ENCODE measurements around the gene PATJ.
"Not testable (repeated sequence)": the region's sequence is repeated elsewhere in the genome, so short reads cannot be mapped to it uniquely, and the experiment has no call there.

PATJ gene

DNA sequence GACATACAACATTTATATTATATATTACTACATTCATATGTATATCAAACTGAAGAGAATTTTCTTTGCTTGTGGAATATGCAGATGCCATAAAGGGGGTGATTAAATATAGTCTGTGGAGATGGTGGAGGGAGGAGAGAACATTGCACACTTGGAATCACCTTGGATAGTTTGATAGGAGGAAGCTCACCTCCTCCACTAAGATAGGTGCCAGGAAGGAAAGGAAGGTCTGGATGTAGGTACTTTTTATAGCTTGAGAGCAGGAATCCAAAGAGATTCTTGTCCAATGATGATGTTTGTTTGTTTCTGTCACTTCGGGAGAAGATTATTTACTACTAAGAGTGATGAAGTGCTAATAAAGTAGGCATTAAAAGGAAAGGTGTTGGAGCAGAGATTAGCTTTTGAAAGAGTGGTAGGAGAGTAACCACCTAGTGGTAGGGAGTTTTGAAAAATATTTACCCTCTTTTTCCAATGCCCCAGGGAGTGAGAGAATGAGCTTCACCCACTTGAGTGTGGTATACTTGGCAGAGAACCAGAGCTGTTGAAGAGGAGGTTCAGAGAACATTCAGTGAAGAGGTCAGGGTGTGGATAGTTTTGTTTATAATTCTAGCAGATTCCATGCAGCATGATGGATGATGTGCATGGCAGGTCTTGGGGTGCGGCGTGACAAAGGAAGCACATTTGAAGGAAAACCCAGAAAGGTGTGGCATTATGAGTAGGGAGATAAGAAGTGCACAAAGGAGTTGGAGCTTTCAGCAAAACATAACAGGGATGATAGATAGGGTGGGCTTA is 145.0 kb downstream of the PATJ start:
- TF ChIP-seq, protein P1, sequence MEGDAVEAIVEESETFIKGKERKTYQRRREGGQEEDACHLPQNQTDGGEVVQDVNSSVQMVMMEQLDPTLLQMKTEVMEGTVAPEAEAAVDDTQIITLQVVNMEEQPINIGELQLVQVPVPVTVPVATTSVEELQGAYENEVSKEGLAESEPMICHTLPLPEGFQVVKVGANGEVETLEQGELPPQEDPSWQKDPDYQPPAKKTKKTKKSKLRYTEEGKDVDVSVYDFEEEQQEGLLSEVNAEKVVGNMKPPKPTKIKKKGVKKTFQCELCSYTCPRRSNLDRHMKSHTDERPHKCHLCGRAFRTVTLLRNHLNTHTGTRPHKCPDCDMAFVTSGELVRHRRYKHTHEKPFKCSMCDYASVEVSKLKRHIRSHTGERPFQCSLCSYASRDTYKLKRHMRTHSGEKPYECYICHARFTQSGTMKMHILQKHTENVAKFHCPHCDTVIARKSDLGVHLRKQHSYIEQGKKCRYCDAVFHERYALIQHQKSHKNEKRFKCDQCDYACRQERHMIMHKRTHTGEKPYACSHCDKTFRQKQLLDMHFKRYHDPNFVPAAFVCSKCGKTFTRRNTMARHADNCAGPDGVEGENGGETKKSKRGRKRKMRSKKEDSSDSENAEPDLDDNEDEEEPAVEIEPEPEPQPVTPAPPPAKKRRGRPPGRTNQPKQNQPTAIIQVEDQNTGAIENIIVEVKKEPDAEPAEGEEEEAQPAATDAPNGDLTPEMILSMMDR (IDR thresholded peaks at IDR 0.05; ENCODE audit: low read depth, low read length, missing control alignments): no peak
- DNase-seq (ENCODE audit: low read depth): no peak
- no peak overlapping the region for H3K4me3 ChIP-seq (ENCODE audit: low read depth, low read length)

DNA sequence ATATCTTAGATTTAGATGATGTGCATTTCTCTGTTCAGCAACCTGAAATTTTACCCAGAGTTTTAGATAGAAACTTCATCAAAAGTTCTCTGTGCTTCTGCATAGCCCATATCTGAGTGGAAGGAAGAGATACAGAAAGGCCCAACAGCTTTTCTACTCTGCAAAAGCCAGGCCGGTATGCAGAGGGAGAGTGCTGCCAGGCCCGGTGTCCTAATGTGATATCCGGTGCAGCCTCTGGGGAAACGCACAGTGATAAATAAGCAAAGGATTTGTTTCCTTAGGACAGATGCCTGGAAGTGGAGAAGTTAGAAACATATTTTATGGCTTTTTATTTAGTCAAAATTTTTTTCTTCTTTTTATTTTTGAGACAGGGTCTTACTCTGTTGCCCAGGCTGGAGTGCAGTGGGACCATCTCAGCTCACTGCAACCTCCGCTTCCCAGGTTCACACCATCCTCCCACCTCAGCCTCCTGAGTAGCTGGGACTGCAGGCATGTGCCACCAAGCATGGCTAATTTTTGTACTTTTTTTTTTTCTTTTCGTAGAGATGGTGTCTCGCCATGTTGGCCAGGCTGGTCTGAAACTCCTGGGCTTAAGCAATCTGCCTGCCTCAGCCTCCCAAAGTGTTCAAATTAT is 145.8 kb downstream of the PATJ start:
- TF ChIP-seq, protein P1 (IDR thresholded peaks at IDR 0.05; ENCODE audit: low read depth, low read length, missing control alignments): no peak
- no peak overlapping the region for H3K4me3 ChIP-seq (ENCODE audit: low read depth, low read length)
- no peak for DNase-seq (ENCODE audit: low read depth)

DNA sequence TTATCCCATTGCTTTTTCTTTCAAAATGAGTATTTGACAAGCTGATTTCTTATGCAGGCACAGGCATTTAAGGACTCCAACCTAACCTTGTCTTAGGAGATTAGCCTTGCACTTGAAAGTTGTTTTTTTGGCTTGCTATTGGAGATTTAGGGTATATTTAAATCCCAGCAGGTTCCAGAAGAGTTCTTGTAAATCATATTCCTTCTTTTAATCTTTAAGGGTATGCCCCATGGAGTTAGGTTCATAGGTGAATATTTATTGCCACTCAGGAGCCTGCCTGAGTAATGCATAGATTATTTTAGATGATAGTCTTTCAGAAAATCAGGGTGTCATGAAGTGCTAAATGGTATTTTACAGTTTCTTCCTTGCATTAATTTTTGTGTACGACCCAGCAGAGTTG is 146.5 kb downstream of the PATJ start:
- no peak for DNase-seq (ENCODE audit: low read depth)
- H3K4me3 ChIP-seq (ENCODE audit: low read depth, low read length): no peak overlapping the region

GRCh38 chr1:61890435-61890834 is 148.2 kb downstream of the PATJ start:
- H3K4me3 ChIP-seq (ENCODE audit: low read depth, low read length); DNase-seq (ENCODE audit: low read depth): not testable (repeated sequence)

More for the DNA sequence above, 146.5 kb downstream of the PATJ start:
- TF ChIP-seq, protein P1 (IDR thresholded peaks at IDR 0.05; ENCODE audit: low read depth, low read length, missing control alignments): no peak

- TF ChIP-seq, protein P1 (IDR thresholded peaks at IDR 0.05; ENCODE audit: low read depth, low read length, missing control alignments): no peak
- no peak overlapping the region for H3K4me3 ChIP-seq (ENCODE audit: low read depth, low read length)
- DNase-seq (ENCODE audit: low read depth): no peak
Observed at GRCh38 chr1:61892977-61893376, 150.7 kb downstream of the PATJ start.

GRCh38 chr1:61894296-61894695 is 152.0 kb downstream of the PATJ start:
- not testable (repeated sequence) for DNase-seq (ENCODE audit: low read depth); H3K4me3 ChIP-seq (ENCODE audit: low read depth, low read length)

DNA sequence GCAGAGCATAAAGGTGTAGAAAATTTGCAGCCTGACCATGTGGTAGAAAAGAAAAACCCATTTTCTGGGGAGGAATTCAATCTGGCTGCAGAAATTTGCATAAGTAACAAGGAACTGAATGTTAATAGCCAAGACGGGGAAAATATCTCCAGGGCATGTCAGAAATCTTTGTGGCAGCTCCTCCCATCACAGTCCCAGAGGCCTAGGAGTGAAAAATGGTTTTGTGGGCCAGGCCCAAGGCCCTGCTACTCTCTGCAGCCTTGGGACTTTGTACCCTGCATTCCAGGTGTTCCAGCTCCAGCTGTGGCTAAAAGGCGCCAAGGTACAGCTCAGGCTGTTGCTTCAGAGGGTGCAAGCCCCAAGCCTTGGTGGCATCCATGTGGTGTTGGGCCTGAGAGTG is 152.9 kb downstream of the PATJ start:
- DNase-seq (ENCODE audit: low read depth): no peak
- no peak overlapping the region for H3K4me3 ChIP-seq (ENCODE audit: low read depth, low read length)
- TF ChIP-seq, protein P1 (IDR thresholded peaks at IDR 0.05; ENCODE audit: low read depth, low read length, missing control alignments): no peak

- H3K4me3 ChIP-seq (ENCODE audit: low read depth, low read length): no peak overlapping the region
- TF ChIP-seq, protein P1 (IDR thresholded peaks at IDR 0.05; ENCODE audit: low read depth, low read length, missing control alignments): no peak
Observed at GRCh38 chr1:61898658-61899057, 156.4 kb downstream of the PATJ start.

More at GRCh38 chr1:61898658-61899057, 156.4 kb downstream of the PATJ start:
- no peak for DNase-seq (ENCODE audit: low read depth)
